HEK293T (cell line): Measurements from ENCODE around the gene SCNM1.

ENCODE experiments used
- CTCF ChIA-PET: fragments of 350-600 bp; formaldehyde crosslinking; extraction: SDS; loops from one replicate; lab custom pipeline; 2021; ENCODE audit warnings: antibody characterized with exemption, inconsistent platforms; lab: Yijun Ruan, JAX
- POLR2A ChIA-PET: fragments of 350-600 bp; formaldehyde crosslinking; extraction: SDS; loops from one replicate; lab custom pipeline; 2020; ENCODE audit warnings: antibody characterized with exemption, inconsistent platforms; lab: Yijun Ruan, JAX
- DNase-seq: peaks from one replicate; pipeline ENCODE4 v3.0.0; 2012; ENCODE audit warnings: mixed read lengths; ENCODE audit errors: extremely low spot score
- ARNT ChIP-seq: fragments of 450-650 bp; IDR thresholded peaks from 2 replicates; pipeline ENCODE4 v1.6.1; 2017; ENCODE audit warnings: mild to moderate bottlenecking
- BHLHE40 ChIP-seq: fragments of 450-650 bp; IDR thresholded peaks from 2 replicates; pipeline ENCODE4 v1.6.1; 2016; ENCODE audit warnings: mild to moderate bottlenecking, moderate library complexity, borderline replicate concordance
- FOXA1 ChIP-seq: fragments of 450-650 bp; IDR thresholded peaks from 2 replicates; pipeline ENCODE4 v1.6.1; 2016; ENCODE audit warnings: mild to moderate bottlenecking
- FOXK2 ChIP-seq: fragments of 450-650 bp; IDR thresholded peaks from 2 replicates; pipeline ENCODE4 v1.6.1; 2016; ENCODE audit warnings: mild to moderate bottlenecking
- FOXM1 ChIP-seq: fragments of 450-650 bp; IDR thresholded peaks from 2 replicates; pipeline ENCODE4 v1.6.1; 2017; ENCODE audit warnings: mild to moderate bottlenecking, borderline replicate concordance
- HDGF ChIP-seq: fragments of 450-650 bp; IDR thresholded peaks from 2 replicates; pipeline ENCODE4 v1.6.1; 2017; ENCODE audit warnings: antibody characterized with exemption, borderline replicate concordance
- L3MBTL2 ChIP-seq: fragments of 450-650 bp; conservative IDR thresholded peaks from 2 replicates; pipeline ENCODE4 v1.6.1; 2016; ENCODE audit warnings: mild to moderate bottlenecking
- LEF1 ChIP-seq: fragments of 450-650 bp; IDR thresholded peaks from 2 replicates; pipeline ENCODE4 v1.6.1; 2017; ENCODE audit warnings: mild to moderate bottlenecking, borderline replicate concordance
- NFRKB ChIP-seq: fragments of 450-650 bp; IDR thresholded peaks from 2 replicates; pipeline ENCODE4 v1.6.1; 2016; ENCODE audit warnings: mild to moderate bottlenecking, moderate library complexity
- SP1 ChIP-seq: fragments of 450-650 bp; IDR thresholded peaks from 2 replicates; pipeline ENCODE4 v1.6.1; 2017
- SUZ12 ChIP-seq: fragments of 450-650 bp; IDR thresholded peaks from 2 replicates; pipeline ENCODE4 v1.6.1; 2016; ENCODE audit warnings: mild to moderate bottlenecking
- TARDBP ChIP-seq: fragments of 450-650 bp; IDR thresholded peaks from 2 replicates; pipeline ENCODE4 v1.6.1; 2016
- ZNF384 ChIP-seq: fragments of 450-650 bp; IDR thresholded peaks from 2 replicates; pipeline ENCODE4 v1.6.1; 2016

The SCNM1 gene

DNA sequence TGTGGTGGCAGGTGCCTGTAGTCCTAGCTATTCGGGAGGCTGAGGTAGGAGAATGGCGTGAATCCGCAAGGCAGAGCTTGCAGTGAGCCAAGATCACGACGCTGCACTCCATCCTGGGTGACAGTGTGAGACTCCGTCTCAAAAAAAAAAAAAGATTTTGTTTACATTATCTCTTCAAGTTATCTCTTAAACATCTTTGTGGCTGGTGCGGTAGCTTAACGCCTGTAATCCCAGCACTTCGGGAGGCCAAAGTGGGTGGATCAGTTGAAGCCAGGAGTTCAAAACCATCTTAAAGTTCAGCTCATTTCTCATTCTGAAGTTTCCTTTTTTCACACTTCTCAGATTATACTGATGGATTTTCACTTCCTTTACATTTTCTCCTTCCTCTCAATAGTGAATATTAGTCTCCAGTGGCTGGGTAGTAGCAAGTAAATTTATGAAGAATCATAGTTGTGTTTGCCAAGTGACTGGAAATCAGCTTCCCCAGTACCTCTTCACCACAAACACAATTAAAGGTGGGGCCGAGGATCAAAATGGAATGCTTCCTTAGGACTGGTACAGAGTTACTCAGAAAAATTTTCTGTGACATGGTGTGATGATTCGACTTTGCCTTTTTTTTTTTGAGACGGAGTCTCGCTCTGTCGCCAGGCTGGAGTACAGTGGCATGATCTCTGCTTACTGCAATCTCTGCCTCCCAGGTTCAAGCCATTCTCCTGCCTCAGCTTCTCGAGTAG is 46.2 kb downstream of the SCNM1 start:
- no peak for DNase-seq
- TF ChIP-seq ARNT (no peak), ZNF384 (0 out of 2 replicates have a peak, but pooled peaks have one; percentile 28)
- POLR2A ChIA-PET: interaction anchor here (1.1 to 1.5 kb wide), 3 partner anchors 13 to 42 kb away, joined by 3 to 8 read pairs (median 7); partner anchors contain the start of genes PSMD4 and VPS72
- CTCF ChIA-PET: interaction anchor here (0.6 to 1.6 kb wide), 4 partner anchors 13 to 101 kb away, joined by 3 to 6 read pairs (median 3); no protein-coding TSS in a partner anchor

DNA sequence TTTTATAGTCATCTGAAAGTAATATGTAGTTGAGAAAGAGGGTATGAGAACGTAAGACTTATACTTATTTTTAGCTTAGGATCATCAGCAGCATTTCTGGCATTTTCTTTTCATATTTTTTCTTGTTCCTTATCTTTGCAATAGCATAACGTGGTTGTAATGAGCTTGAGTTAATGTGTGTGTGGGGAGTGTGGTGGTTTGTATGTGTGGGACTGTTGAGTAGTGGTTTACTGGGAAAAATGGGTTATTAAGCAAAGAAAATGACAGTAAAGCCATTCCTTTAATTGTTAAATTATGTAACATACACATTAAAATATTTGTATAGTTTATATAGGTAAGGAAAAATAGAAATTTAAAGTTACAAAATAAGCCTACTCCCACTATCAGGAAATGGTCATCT is 47.6 kb downstream of the SCNM1 start:
- CTCF ChIA-PET: interaction anchor here (1.6 kb wide), 1 partner anchor 38 kb away, joined by 6 read pairs; no protein-coding TSS in a partner anchor
- DNase-seq: no peak
- POLR2A ChIA-PET: interaction anchor here (0.9 to 1.3 kb wide), 2 partner anchors 10 to 68 kb away, joined by 3 to 4 read pairs; partner anchors contain the start of gene ZNF687

More for the DNA sequence above, 47.6 kb downstream of the SCNM1 start:
- TF ChIP-seq NFRKB (no peak), BHLHE40 (no peak), ZNF384 (no peak), SP1 (no peak), SUZ12 (no peak), FOXK2 (no peak), FOXM1 (no peak), FOXA1 (no peak), HDGF (no peak), TARDBP (no peak), LEF1 (no peak), L3MBTL2 (no peak)
